Stimulated activated CD8-positive, alpha-beta memory T cell treated with anti-CD3 and anti-CD28 coated beads, Interleukin-7, amount 100 ng/mL, for 24 hours (primary cell): ENCODE results near the gene ACY1.
"Not testable (repeated sequence)": the region's sequence is repeated elsewhere in the genome, so short reads cannot be mapped to it uniquely, and the experiment has no call there.

Experiments used
- DNase-seq: peaks from one replicate; pipeline ENCODE4 v3.0.0-alpha.2; 2020; ENCODE audit warnings: low read depth

Gene ACY1

DNA sequence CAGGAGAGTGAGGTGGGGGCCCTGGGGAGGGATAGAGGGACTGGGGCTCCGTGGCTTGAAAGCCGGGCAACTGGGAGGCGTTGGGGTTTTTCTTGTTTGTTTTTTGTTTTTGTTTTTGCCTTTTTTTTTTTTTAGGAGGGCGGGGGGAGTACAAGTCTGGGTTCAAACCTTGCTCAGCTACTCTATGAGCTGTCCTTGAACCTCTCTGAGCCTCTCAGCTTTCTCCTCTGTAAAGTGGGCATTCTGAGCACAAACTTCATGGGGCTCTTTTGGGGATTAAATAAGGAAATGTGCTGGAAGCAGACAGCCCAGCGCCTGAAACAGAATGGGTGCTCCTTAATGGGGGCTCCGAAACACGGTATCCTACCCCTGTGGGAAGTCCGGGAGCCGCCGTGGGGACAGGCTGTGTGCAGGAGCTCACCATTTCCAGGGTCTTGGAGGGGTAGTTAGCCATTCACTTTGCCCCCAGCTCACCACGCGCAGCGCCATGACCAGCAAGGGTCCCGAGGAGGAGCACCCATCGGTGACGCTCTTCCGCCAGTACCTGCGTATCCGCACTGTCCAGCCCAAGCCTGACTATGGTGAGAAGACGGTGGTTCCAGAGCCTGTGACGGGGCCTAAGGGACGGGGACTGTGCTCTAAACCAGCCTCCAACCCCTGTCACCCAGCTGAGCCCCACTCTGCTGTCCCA is 388 bp downstream of the ACY1 start:
- DNase-seq = no peak

DNA sequence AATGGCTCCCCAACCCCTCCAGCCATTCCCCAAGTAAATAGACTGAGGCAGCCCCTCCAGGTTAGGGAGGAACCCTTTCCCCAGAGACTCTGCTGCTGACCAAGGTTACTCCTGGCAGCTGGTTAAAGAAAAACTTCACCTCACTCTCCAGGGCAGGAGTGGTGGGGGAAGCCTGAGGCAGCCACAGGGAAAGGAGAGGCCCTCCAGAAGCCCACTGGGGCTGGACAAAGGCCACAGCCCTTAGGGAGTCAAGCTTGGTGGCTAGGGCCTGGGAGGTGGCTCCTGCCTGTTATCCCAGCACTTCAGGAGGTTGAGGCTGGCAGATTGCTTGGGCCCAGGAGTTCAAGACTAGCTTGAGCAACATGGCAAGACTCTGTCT is 923 bp downstream of the ACY1 start:
- no peak for DNase-seq

DNA sequence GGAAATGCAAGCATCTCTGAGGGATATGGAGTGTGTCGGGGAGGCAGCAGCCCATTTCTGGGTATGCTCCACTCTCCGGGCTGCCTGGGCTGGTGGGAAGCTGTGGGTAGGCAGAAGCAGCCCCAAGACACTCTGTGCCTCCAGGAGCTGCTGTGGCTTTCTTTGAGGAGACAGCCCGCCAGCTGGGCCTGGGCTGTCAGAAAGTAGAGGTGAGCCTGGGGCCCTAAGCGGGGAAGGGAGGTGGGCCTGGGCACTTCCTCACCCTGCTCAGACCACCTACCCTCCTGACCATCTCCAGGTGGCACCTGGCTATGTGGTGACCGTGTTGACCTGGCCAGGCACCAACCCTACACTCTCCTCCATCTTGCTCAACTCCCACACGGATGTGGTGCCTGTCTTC is 1.7 kb downstream of the ACY1 start:
- no peak for DNase-seq

DNA sequence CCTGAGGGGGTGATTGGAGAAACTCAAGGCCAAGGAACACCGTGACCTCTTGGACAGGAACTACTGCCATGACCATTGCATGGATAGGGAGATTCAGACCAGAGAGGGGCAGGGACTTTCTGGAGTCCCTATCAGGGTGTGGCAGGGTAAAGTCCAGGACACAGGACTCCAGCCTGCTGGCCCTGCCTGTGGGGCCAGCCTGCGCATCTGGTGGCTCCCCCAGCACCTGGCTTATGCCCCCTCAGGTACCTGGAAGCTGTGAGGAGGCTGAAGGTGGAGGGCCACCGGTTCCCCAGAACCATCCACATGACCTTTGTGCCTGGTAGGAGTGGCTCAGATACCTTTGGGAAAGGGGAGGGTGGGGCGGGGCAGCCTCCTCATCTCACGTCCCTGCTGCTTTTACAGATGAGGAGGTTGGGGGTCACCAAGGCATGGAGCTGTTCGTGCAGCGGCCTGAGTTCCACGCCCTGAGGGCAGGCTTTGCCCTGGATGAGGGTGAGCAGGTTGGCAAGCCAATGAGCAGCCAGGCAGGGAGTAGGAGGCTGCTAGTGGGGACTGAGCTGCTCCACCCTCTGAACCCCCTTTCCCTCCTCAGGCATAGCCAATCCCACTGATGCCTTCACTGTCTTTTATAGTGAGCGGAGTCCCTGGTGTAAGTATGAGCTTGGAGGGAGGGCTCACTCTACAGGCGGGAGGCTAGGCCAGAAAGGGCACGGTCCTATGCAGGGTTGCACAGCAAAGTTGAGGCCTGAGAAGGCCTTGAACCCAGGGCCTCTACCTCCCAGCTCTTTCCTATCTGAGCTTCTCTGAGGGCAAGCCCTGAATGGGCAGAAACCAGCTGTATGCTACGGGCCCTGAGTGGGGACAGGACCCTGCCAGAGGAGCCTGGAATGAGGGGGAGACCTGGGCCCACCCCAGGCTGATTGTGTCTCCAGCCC is 2.9 kb downstream of the ACY1 start:
- no peak for DNase-seq

- DNase-seq = no peak
Observed at GRCh38 chr3:51987568-51987967, 4.2 kb downstream of the ACY1 start.

GRCh38 chr3:51988286-51989146 is 5.2 kb downstream of the ACY1 start:
- no peak for DNase-seq

DNA sequence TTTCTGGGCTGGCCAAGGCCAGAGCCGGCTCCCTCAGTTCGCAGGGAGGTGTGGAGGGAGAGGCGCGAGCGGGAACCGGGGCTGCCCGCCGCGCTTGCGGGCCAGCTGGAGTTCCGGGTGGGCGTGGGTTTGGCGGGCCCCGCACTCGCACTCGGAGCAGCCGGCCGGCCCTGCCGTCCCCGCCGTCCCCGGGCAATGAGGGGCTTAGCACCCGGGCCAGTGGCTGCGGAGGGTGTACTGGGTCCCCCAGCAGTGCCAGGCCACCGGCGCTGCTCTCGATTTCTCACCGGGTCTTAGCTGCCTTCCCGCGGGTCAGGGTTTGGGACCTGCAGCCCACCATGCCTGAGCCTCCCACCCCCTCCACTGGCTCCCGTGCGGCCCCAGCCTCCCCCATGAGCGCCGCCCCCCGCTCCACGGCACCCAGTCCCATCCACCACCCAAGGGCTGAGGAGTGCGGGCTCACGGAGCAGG is 7.2 kb downstream of the ACY1 start:
- DNase-seq = not testable (repeated sequence)

GRCh38 chr3:51992017-51992682 is 8.8 kb downstream of the ACY1 start:
- DNase-seq = no peak

GRCh38 chr3:51993657-51994056 is 10.3 kb downstream of the ACY1 start:
- not testable (repeated sequence) for DNase-seq

DNA sequence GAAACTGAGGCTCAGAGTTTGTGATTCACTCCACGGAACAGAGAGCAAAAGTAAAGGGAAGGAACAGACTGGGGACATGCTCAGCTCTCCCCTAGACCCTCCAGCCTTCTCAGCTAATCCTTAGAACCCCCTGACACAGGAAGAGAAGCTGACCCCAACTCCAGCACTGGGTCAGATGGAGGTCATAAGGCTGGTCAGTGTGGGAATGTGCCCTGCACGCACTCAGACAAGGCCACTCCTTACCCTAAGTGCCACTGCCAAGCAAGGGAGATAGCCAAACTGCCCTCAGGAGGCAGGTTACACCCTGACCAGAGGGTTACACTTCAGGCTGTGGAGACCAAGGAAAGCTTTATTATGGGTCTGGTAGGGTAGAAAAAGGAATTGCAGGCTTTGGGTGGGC is 11.2 kb downstream of the ACY1 start:
- no peak for DNase-seq

- peak; percentile 69 for DNase-seq
Observed at GRCh38 chr3:51995346-51996163, 12.2 kb downstream of the ACY1 start, which contains the start of gene RPL29. Gene RPL29 (minus strand): TSS chr3:51995895. CDS start chr3:51995461, 434 bp downstream.

- no peak for DNase-seq
Observed at GRCh38 chr3:51997172-51997571, 13.8 kb downstream of the ACY1 start.

GRCh38 chr3:51997935-51998596 is 14.7 kb downstream of the ACY1 start:
- DNase-seq = no peak

DNA sequence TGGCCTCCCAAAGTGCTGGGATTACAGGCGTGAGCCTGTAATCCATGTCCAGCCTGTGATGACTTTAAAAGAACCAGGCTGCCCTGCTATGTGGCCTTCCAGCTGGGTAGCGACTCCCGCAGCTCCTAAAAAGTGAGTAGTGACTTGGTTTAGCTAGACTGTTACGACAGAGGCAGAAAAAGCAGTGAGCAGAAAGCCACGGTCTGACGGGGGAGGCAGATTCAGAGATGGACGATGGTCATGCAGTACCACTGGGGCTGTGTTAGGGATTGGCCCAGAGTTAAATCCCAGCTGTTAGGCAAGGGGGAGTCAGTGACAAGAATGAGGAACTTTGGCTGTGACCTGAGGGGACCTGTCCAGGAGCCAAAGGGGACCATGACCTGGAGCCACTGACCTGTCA is 15.4 kb downstream of the ACY1 start:
- no peak for DNase-seq

GRCh38 chr3:51999846-52000245 is 16.5 kb downstream of the ACY1 start:
- DNase-seq = no peak

GRCh38 chr3:52001443-52001974 is 18.2 kb downstream of the ACY1 start:
- peak; percentile 70 for DNase-seq

DNA sequence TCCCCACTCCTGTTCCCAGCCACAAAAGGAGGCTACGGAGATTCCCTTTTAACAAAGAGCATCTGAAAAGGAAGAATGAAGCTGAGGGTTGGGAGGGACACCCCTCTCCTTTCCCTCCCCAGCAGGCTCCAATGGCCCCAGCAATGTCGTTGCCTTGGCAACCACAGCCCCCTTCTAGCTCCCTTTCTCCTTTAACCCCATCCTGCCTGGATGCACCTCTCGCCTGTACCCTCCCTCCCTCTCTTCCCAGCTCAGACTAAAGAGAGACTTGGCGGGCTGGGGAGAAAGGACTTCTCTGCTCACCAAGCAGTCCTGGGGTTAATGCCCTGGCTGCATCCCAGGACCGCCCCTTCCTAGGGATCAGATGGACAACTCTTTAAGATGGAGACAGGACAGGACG is 19.4 kb downstream of the ACY1 start:
- DNase-seq = no peak

- no peak for DNase-seq
Observed at GRCh38 chr3:52004163-52004787, 20.9 kb downstream of the ACY1 start.

- DNase-seq = no peak
Observed at GRCh38 chr3:52004906-52005395, 21.6 kb downstream of the ACY1 start.
